GM23338 (cell line): Measurements from ENCODE around the gene MAP3K14. TPM values are rescaled to one million over a fixed set of nuclear protein-coding genes. Genes with fewer than 3 reads are reported as not detected.

ENCODE experiments used
- ATAC-seq: fragments of 200-7000 bp; cut with Tn5 transposase; 3 replicates; pipeline ENCODE4 v1.9.1; 2020
- DNase-seq: peaks from one replicate; pipeline ENCODE4 v3.0.0-alpha.2; 2015; ENCODE audit warnings: low spot score
- H2AFZ ChIP-seq: fragments of 200-600 bp; sonication (generic); 2 replicates; pipeline ENCODE4 v1.8.0; 2016; ENCODE audit warnings: antibody characterized with exemption, mild to moderate bottlenecking, moderate library complexity
- H3F3A ChIP-seq: fragments of 200-600 bp; sonication (generic); replicated peaks from 2 replicates; pipeline ENCODE4 v1.8.0; 2017; ENCODE audit warnings: antibody characterized with exemption, mixed run types, low read depth
- H3K27ac ChIP-seq: fragments of 200-600 bp; sonication (generic); 2 replicates; pipeline ENCODE4 v1.6.1; 2016; ENCODE audit warnings: low read depth
- H3K27me3 ChIP-seq: fragments of 200-600 bp; sonication (generic); 2 replicates; pipeline ENCODE4 v1.8.0; 2016; ENCODE audit warnings: mild to moderate bottlenecking, mixed run types, moderate library complexity; ENCODE audit not compliant: insufficient read depth
- H3K36me3 ChIP-seq: fragments of 200-600 bp; sonication (generic); 2 replicates; pipeline ENCODE4 v1.8.0; 2016; ENCODE audit warnings: mild to moderate bottlenecking; ENCODE audit not compliant: insufficient read depth
- H3K4me1 ChIP-seq: fragments of 200-600 bp; sonication (generic); 2 replicates; pipeline ENCODE4 v1.8.0; 2016; ENCODE audit warnings: mild to moderate bottlenecking, moderate library complexity; ENCODE audit not compliant: insufficient read depth
- H3K4me2 ChIP-seq: fragments of 200-600 bp; sonication (generic); 2 replicates; pipeline ENCODE4 v1.7.1; 2017; ENCODE audit warnings: mixed run types
- H3K4me3 ChIP-seq: fragments of 200-600 bp; sonication (generic); 2 replicates; pipeline ENCODE4 v1.6.1; 2016; ENCODE audit warnings: mixed run types
- H3K79me2 ChIP-seq: fragments of 200-600 bp; sonication (generic); replicated peaks from 2 replicates; pipeline ENCODE4 v1.8.0; 2017; ENCODE audit warnings: mild to moderate bottlenecking; ENCODE audit not compliant: insufficient read depth
- H3K9me2 ChIP-seq: fragments of 200-600 bp; sonication (generic); 2 replicates; pipeline ENCODE4 v1.8.0; 2017; ENCODE audit not compliant: insufficient read depth
- H4K20me1 ChIP-seq: fragments of 200-600 bp; sonication (generic); replicated peaks from 2 replicates; pipeline ENCODE4 v1.8.0; 2017; ENCODE audit warnings: mild to moderate bottlenecking; ENCODE audit not compliant: insufficient read depth
- H3K27ac Mint-ChIP-seq: 2 replicates; pipeline ENCODE4 v1.8.0; 2020; ENCODE audit warnings: inconsistent platforms, mild to moderate bottlenecking, moderate library complexity, mixed read lengths
- H3K27me3 Mint-ChIP-seq: 3 replicates; pipeline ENCODE4 v1.8.0; 2022; ENCODE audit warnings: low read depth, mild to moderate bottlenecking, moderate library complexity, mixed read lengths, inconsistent platforms; ENCODE audit not compliant: insufficient read depth, poor library complexity
- H3K36me3 Mint-ChIP-seq: 3 replicates; pipeline ENCODE4 v1.8.0; 2021; ENCODE audit warnings: low read depth, mild to moderate bottlenecking, inconsistent platforms, moderate library complexity, mixed read lengths
- H3K4me1 Mint-ChIP-seq: 3 replicates; pipeline ENCODE4 v1.8.0; 2020; ENCODE audit warnings: mild to moderate bottlenecking, inconsistent platforms, mixed read lengths
- H3K4me3 Mint-ChIP-seq: 3 replicates; pipeline ENCODE4 v1.8.0; 2021; ENCODE audit warnings: moderate library complexity, mild to moderate bottlenecking, inconsistent platforms, mixed read lengths
- H3K9me3 Mint-ChIP-seq: 3 replicates; pipeline ENCODE4 v1.8.0; 2020; ENCODE audit warnings: moderate library complexity, mild to moderate bottlenecking, inconsistent platforms, mixed read lengths
- CREB1 ChIP-seq: fragments of 250-450 bp; sonication (Bioruptor Pico); IDR thresholded peaks from 2 replicates; pipeline ENCODE4 v1.5.0; 2020; ENCODE audit warnings: low read depth, mild to moderate bottlenecking, moderate library complexity
- EZH2 ChIP-seq: fragments of 200-600 bp; sonication (generic); IDR thresholded peaks from one replicate; pipeline ENCODE4 v1.8.0; 2017; ENCODE audit warnings: antibody characterized with exemption, mild to moderate bottlenecking, low read depth; ENCODE audit not compliant: unreplicated experiment
- EZH2phosphoT487 ChIP-seq: fragments of 200-600 bp; sonication (generic); IDR thresholded peaks from one replicate; pipeline ENCODE4 v1.8.1; 2018; ENCODE audit warnings: antibody characterized with exemption; ENCODE audit not compliant: unreplicated experiment
- JUNB ChIP-seq: IDR thresholded peaks from one replicate; pipeline ENCODE4 v1.6.1; 2016; ENCODE audit warnings: antibody characterized with exemption; ENCODE audit not compliant: unreplicated experiment
- NANOG ChIP-seq: IDR thresholded peaks from 2 replicates; pipeline ENCODE4 v1.6.1; 2016; ENCODE audit warnings: antibody characterized with exemption, borderline replicate concordance
- POLR2AphosphoS5 ChIP-seq: IDR thresholded peaks from 2 replicates; pipeline ENCODE4 v1.6.1; 2016; ENCODE audit warnings: antibody characterized with exemption, low read depth
- STAT1 ChIP-seq: IDR thresholded peaks from one replicate; pipeline ENCODE4 v1.6.1; 2016; ENCODE audit warnings: antibody characterized with exemption; ENCODE audit not compliant: unreplicated experiment
- ZNF114 ChIP-seq: fragments of 250-450 bp; sonication (Bioruptor Pico); IDR thresholded peaks from 2 replicates; pipeline ENCODE4 v1.5.0; 2020; ENCODE audit warnings: mild to moderate bottlenecking, moderate library complexity
- ZNF331 ChIP-seq: fragments of 250-450 bp; sonication (Bioruptor Pico); IDR thresholded peaks from 2 replicates; pipeline ENCODE4 v1.5.0; 2020; ENCODE audit warnings: low read depth, mild to moderate bottlenecking, moderate library complexity
- polyA plus RNA-seq: library from polyadenylated mRNA; unstranded; fragments of >200 nt; fragmentation: Nextera tagmentation; extraction: Ambion mirVana; gene quantifications from 2 replicates; pipeline ENCODE4 v1.2.1, GENCODE V29; 2016
- total RNA-seq: library from RNA; depleted of rRNA; stranded (reverse); fragments of >200 nt; shearing (Covaris generic); gene quantifications from 2 replicates; pipeline ENCODE4 v1.2.3, GENCODE V29; 2014
- TF ChIP-seq, protein P1 (sequence below): IDR thresholded peaks from 2 replicates; pipeline ENCODE4 v1.6.1; 2016; ENCODE audit warnings: antibody characterized with exemption
- TF ChIP-seq, protein P2 (sequence below): fragments of 250-450 bp; sonication (Bioruptor Pico); IDR thresholded peaks from 2 replicates; pipeline ENCODE4 v1.5.0; 2020; ENCODE audit warnings: mild to moderate bottlenecking, moderate library complexity
- TF ChIP-seq, protein P3 (sequence below): IDR thresholded peaks from one replicate; pipeline ENCODE4 v1.6.1; 2018; ENCODE audit warnings: antibody characterized with exemption; ENCODE audit not compliant: unreplicated experiment
- TF ChIP-seq, protein P4 (sequence below), 2 experiments: fragments of 200-600 bp in 1 of 2; sonication (generic) in 1 of 2; conservative IDR thresholded peaks; 2 replicates each; pipeline versions ENCODE4 v1.5.1 to v1.6.1; 2016 to 2017; ENCODE audit warnings: antibody characterized with exemption in 2 of 2, low read depth in 2 of 2, mild to moderate bottlenecking in 2 of 2, moderate library complexity in 1 of 2

Gene MAP3K14
- total and polyA plus RNA-seq, 2 experiments from 2014 or later: 1.3 to 4.9 TPM

DNA sequence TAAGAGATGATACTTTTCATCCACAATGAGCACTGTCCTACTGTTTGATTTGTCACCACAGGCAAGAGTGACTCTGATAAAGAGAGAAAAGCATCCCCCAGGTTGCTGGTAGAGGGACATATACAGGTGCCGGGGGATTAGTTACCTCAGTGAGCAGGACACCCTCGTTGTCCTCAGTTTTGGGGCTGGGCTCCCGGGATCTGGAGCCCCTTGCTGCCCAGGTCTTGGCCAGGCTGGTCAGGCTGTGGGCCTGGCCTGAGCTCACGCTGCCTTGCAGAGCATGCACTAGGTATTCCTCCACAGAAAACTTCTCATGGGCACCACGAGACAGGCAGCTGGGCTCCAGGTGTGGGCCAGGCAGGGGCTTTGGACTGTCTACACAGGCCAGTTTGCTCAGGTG lies 30.5 kb downstream of the MAP3K14 start:
- Mint-ChIP-seq H3K36me3 (peaks cover 37% of the 10 kb centered on the region), H3K27me3 (peaks cover 12% of the 10 kb centered on the region), H3K9me3 (no peaks in the 10 kb centered on the region), H3K4me1 (no peaks in the 10 kb centered on the region), H3K27ac (no peak overlapping the region), H3K4me3 (no peak overlapping the region)
- no peak overlapping the region for H3K27ac ChIP-seq
- H3K4me3 ChIP-seq: no peak overlapping the region
- no peak overlapping the region for H3K4me2 ChIP-seq
- no peaks in the 10 kb centered on the region for H3K79me2 ChIP-seq
- no peak overlapping the region for H2AFZ ChIP-seq
- TF ChIP-seq CREB1 (CRISPR knock-in tag): no peak
- no peak for TF ChIP-seq POLR2AphosphoS5
- TF ChIP-seq ZNF331 (CRISPR knock-in tag): no peak
- TF ChIP-seq, protein P1, sequence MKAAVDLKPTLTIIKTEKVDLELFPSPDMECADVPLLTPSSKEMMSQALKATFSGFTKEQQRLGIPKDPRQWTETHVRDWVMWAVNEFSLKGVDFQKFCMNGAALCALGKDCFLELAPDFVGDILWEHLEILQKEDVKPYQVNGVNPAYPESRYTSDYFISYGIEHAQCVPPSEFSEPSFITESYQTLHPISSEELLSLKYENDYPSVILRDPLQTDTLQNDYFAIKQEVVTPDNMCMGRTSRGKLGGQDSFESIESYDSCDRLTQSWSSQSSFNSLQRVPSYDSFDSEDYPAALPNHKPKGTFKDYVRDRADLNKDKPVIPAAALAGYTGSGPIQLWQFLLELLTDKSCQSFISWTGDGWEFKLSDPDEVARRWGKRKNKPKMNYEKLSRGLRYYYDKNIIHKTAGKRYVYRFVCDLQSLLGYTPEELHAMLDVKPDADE: no peak
- TF ChIP-seq JUNB: no peak
- no peak for TF ChIP-seq EZH2
- TF ChIP-seq, protein P2, sequence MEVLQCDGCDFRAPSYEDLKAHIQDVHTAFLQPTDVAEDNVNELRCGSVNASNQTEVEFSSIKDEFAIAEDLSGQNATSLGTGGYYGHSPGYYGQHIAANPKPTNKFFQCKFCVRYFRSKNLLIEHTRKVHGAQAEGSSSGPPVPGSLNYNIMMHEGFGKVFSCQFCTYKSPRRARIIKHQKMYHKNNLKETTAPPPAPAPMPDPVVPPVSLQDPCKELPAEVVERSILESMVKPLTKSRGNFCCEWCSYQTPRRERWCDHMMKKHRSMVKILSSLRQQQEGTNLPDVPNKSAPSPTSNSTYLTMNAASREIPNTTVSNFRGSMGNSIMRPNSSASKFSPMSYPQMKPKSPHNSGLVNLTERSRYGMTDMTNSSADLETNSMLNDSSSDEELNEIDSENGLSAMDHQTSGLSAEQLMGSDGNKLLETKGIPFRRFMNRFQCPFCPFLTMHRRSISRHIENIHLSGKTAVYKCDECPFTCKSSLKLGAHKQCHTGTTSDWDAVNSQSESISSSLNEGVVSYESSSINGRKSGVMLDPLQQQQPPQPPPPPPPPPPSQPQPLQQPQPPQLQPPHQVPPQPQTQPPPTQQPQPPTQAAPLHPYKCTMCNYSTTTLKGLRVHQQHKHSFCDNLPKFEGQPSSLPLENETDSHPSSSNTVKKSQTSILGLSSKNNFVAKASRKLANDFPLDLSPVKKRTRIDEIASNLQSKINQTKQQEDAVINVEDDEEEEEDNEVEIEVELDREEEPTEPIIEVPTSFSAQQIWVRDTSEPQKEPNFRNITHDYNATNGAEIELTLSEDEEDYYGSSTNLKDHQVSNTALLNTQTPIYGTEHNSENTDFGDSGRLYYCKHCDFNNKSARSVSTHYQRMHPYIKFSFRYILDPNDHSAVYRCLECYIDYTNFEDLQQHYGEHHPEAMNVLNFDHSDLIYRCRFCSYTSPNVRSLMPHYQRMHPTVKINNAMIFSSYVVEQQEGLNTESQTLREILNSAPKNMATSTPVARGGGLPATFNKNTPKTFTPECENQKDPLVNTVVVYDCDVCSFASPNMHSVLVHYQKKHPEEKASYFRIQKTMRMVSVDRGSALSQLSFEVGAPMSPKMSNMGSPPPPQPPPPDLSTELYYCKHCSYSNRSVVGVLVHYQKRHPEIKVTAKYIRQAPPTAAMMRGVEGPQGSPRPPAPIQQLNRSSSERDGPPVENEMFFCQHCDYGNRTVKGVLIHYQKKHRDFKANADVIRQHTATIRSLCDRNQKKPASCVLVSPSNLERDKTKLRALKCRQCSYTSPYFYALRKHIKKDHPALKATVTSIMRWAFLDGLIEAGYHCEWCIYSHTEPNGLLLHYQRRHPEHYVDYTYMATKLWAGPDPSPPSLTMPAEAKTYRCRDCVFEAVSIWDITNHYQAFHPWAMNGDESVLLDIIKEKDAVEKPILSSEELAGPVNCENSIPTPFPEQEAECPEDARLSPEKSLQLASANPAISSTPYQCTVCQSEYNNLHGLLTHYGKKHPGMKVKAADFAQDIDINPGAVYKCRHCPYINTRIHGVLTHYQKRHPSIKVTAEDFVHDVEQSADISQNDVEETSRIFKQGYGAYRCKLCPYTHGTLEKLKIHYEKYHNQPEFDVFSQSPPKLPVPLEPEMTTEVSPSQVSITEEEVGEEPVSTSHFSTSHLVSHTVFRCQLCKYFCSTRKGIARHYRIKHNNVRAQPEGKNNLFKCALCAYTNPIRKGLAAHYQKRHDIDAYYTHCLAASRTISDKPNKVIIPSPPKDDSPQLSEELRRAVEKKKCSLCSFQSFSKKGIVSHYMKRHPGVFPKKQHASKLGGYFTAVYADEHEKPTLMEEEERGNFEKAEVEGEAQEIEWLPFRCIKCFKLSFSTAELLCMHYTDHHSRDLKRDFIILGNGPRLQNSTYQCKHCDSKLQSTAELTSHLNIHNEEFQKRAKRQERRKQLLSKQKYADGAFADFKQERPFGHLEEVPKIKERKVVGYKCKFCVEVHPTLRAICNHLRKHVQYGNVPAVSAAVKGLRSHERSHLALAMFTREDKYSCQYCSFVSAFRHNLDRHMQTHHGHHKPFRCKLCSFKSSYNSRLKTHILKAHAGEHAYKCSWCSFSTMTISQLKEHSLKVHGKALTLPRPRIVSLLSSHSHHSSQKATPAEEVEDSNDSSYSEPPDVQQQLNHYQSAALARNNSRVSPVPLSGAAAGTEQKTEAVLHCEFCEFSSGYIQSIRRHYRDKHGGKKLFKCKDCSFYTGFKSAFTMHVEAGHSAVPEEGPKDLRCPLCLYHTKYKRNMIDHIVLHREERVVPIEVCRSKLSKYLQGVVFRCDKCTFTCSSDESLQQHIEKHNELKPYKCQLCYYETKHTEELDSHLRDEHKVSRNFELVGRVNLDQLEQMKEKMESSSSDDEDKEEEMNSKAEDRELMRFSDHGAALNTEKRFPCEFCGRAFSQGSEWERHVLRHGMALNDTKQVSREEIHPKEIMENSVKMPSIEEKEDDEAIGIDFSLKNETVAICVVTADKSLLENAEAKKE: no peak
- TF ChIP-seq ZNF114 (CRISPR knock-in tag): no peak
- TF ChIP-seq, protein P3, sequence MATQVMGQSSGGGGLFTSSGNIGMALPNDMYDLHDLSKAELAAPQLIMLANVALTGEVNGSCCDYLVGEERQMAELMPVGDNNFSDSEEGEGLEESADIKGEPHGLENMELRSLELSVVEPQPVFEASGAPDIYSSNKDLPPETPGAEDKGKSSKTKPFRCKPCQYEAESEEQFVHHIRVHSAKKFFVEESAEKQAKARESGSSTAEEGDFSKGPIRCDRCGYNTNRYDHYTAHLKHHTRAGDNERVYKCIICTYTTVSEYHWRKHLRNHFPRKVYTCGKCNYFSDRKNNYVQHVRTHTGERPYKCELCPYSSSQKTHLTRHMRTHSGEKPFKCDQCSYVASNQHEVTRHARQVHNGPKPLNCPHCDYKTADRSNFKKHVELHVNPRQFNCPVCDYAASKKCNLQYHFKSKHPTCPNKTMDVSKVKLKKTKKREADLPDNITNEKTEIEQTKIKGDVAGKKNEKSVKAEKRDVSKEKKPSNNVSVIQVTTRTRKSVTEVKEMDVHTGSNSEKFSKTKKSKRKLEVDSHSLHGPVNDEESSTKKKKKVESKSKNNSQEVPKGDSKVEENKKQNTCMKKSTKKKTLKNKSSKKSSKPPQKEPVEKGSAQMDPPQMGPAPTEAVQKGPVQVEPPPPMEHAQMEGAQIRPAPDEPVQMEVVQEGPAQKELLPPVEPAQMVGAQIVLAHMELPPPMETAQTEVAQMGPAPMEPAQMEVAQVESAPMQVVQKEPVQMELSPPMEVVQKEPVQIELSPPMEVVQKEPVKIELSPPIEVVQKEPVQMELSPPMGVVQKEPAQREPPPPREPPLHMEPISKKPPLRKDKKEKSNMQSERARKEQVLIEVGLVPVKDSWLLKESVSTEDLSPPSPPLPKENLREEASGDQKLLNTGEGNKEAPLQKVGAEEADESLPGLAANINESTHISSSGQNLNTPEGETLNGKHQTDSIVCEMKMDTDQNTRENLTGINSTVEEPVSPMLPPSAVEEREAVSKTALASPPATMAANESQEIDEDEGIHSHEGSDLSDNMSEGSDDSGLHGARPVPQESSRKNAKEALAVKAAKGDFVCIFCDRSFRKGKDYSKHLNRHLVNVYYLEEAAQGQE: no peak
- no peak for TF ChIP-seq NANOG
- TF ChIP-seq, protein P4, sequence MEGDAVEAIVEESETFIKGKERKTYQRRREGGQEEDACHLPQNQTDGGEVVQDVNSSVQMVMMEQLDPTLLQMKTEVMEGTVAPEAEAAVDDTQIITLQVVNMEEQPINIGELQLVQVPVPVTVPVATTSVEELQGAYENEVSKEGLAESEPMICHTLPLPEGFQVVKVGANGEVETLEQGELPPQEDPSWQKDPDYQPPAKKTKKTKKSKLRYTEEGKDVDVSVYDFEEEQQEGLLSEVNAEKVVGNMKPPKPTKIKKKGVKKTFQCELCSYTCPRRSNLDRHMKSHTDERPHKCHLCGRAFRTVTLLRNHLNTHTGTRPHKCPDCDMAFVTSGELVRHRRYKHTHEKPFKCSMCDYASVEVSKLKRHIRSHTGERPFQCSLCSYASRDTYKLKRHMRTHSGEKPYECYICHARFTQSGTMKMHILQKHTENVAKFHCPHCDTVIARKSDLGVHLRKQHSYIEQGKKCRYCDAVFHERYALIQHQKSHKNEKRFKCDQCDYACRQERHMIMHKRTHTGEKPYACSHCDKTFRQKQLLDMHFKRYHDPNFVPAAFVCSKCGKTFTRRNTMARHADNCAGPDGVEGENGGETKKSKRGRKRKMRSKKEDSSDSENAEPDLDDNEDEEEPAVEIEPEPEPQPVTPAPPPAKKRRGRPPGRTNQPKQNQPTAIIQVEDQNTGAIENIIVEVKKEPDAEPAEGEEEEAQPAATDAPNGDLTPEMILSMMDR (conservative IDR thresholded peaks at IDR 0.05; ENCODE audit: low read depth in 2 of 2): no peak
- TF ChIP-seq EZH2phosphoT487: no peak
- no peak for TF ChIP-seq STAT1
- no peaks in the 10 kb centered on the region for H3K27me3 ChIP-seq
- no peaks in the 10 kb centered on the region for H3F3A ChIP-seq
- no peak for DNase-seq
- no peaks in the 10 kb centered on the region for H3K36me3 ChIP-seq
- ATAC-seq: no peak
- no peaks in the 10 kb centered on the region for H3K9me2 ChIP-seq
- no peaks in the 10 kb centered on the region for H3K4me1 ChIP-seq
- no peaks in the 10 kb centered on the region; the same call in 1 of the 2 replicates for H4K20me1 ChIP-seq
